ENCODE results near the gene RFPL4AL1. TPM values are rescaled to one million over a fixed set of nuclear protein-coding genes. Genes with fewer than 3 reads are reported as not detected.
A peak's percentile ranks its signal among the peaks of the same experiment; 100 is the strongest.

The RFPL4AL1 gene
- total and polyA plus RNA-seq, 10 of the 15 experiments (the other 5 are each of a cell fraction or from before 2014, with no cell fraction given), result not detected

- SMC1A ChIA-PET (ENCODE audit: uncharacterized antibody, unreplicated experiment), result no interaction called here
- TF ChIP-seq ZBTB4 (CRISPR knock-in tag; IDR thresholded peaks at IDR 0.05) (no peak), SPI1 (IDR thresholded peaks at IDR 0.05; ENCODE audit: borderline replicate concordance, insufficient read depth, low read depth, low read length) (peak; percentile 52; the same call in 1 of the 2 replicates), BHLHE40 (IDR thresholded peaks at IDR 0.05; ENCODE audit: borderline replicate concordance in 1 of 2, low read depth in 2 of 2, low read length in 1 of 2) (peak in 1 of 2 experiments; percentile 20; a peak in 1 of 4 replicates), E4F1 (IDR thresholded peaks at IDR 0.05; ENCODE audit: borderline replicate concordance, partially characterized antibody) (no peak)
- Histone ChIP-seq H3K4me2 (ENCODE audit: control insufficient read depth, insufficient read depth) (peak overlapping the region; percentile 48; the same call in 1 of the 2 replicates), H3K27me3 (replicated peaks in 1 of 2; ENCODE audit: control insufficient read depth in 2 of 2, insufficient read depth in 2 of 2, low read length in 1 of 2) (no peaks in the 10 kb centered on the region), H3K36me3 (ENCODE audit: control insufficient read depth in 2 of 2, insufficient read depth in 2 of 2, low read length in 1 of 2) (no peaks in the 10 kb centered on the region), H3K9ac (ENCODE audit: control insufficient read depth, insufficient read depth, low read length) (no peak overlapping the region), H3K9me3 (replicated peaks; ENCODE audit: control insufficient read depth, insufficient read depth, low read length) (no peaks in the 10 kb centered on the region; the same call in 2 of the 3 replicates), H3K79me2 (ENCODE audit: control insufficient read depth, insufficient read depth, low read length) (no peaks in the 10 kb centered on the region), H3K4me3 (no peak overlapping the region), H3K4me1 (ENCODE audit: control insufficient read depth, insufficient read depth, low read length) (0 out of 2 replicates have a peak, but pooled peaks cover 4% of the 10 kb centered on the region), H2AFZ (ENCODE audit: control insufficient read depth, low read depth, low read length) (peak overlapping the region; percentile 37), H4K20me1 (ENCODE audit: control insufficient read depth, insufficient read depth) (no peaks in the 10 kb centered on the region), H3K27ac (ENCODE audit: control insufficient read depth, insufficient read depth) (no peak overlapping the region)
- in situ Hi-C loops (cut with MboI), result no loop called here
- DNase-seq (ENCODE audit: low read depth, low spot score), result no peak
- RAD21 ChIA-PET (ENCODE audit: unreplicated experiment), result interaction anchor here (1.3 kb wide), 1 partner anchor 9 kb away, joined by 3 read pairs; no protein-coding TSS in a partner anchor
- no TSS peak for BruUV-seq (replicated peaks)
- no peak for ATAC-seq
- POLR2A ChIA-PET, result no interaction called here
- FAIRE-seq, result peak; percentile 7
- CTCF ChIA-PET, result no interaction called here
- intact Hi-C loops (cut with micrococcal nuclease; ENCODE audit: unreplicated experiment), result no loop called here
- WGBS (ENCODE audit: insufficient coverage, insufficient replicate concordance, low lambda C conversion rate, missing lambda C conversion rate), result under 1% methylated on average over 7 of the region's 7 CpGs
Observed at GRCh38 chr19:55801416-55801815, 32.5 kb downstream of the RFPL4AL1 start.

Data from GM12878 (cell line).